ENCODE measurements around the gene RANBP1. TPM values are rescaled to one million over a fixed set of nuclear protein-coding genes. Genes with fewer than 3 reads are reported as not detected.

The RANBP1 gene
- total RNA-seq, 1 experiment from 2014 or later: 443 TPM

DNA sequence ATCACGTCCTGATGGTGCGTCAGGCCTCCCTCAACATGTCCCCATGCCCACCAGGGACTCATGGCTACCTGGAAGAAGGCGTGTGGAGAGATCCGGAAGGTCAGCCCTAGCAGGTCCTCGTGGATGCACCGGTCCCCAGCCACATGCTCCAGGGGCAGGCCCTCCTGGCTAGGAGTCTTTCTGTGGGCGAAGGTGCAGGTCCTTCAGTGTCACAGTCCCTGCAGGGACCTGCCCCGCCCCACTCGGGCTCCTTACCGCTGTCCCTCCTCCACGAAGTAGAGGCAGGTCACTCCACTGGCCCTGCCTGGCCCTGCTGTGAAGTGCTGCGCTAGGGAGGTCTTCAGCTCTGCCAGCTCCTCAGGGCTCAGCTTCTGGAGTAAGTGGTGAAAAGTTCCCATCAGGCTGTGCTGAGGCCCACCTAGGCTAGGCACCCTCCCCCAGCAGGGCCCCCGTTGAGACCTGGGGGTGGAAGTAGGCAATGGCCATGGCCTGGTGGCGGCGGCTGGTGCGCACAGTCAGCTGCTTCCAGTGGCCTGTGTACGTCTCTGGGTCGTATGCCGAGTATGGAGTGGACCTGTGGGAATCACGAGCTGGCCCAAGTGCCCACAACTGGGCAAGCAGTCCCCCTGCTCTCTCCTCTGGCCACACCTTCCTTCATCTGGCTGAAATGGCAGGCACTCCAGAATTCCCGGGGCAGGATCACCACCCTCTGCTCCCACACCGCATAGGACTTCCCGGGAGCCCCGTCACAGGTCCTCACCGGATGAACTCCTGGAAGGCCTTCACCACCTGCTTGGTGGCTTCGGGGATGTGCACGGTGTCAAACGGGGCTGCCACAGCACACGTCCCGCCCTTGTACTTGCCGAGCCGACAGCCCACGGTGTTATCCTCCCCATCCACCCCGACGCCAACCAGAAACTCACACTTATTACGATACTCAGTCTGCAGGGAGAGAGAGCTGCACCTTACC is 1.1 kb upstream of the RANBP1 start:
- peaks cover 12% of the 10 kb centered on the region for H3K4me1 Mint-ChIP-seq
- DNase-seq (ENCODE audit: low spot score) (no peak), ATAC-seq (no peak)
- POLR2A ChIA-PET: interaction anchor here (1.0 to 2.0 kb wide), 2 partner anchors 14 kb away, joined by 3 to 6 read pairs; no protein-coding TSS in a partner anchor
- H3K4me3 Mint-ChIP-seq: peak overlapping the region; percentile 34
- peak overlapping the region; percentile 62; the same call in 1 of the 2 replicates for H3K27ac Mint-ChIP-seq
- TF ChIP-seq ATF1 (CRISPR knock-in tag; IDR thresholded peaks at IDR 0.05) (0 out of 2 replicates have a peak, but pooled peaks have one; percentile 48), ZNF138 (CRISPR knock-in tag; conservative IDR thresholded peaks at IDR 0.05) (no peak)
- CTCF ChIA-PET: no interaction called here
- H3K36me3 Mint-ChIP-seq: peaks cover 32% of the 10 kb centered on the region
- H3K9me3 Mint-ChIP-seq: no peaks in the 10 kb centered on the region
- H3K27me3 Mint-ChIP-seq (ENCODE audit: low read depth): no peaks in the 10 kb centered on the region

DNA sequence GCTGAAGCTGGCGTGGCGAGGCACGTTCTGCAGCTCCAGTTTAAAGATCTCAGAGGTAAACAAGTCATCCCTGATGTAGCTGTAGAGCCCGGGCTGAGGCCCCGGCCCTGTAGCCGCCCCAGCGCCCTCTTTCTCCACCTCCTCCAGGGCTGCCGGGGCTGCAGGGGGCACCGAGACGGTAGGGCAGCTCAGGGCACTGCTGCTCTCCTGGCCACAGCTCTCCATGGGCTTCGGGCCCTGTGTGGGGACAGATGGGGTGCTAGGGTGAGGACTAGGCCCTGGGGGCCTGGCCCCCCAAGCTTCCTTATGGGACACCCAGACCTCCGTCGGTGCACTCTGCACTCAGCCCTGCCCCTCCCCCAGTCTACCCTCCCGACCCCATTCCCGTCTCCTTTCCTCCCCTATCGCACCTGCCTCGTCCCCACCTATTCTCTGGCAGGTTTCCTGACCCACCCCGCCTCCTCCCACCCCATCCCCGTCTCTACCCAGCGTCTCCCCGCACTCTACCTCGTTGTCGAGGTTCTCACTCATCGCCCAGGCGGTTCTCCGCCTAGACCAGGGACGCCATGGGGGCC is 559 bp downstream of the RANBP1 start:
- ATAC-seq (peak; percentile 1; the same call in 1 of the 2 replicates), DNase-seq (ENCODE audit: low spot score) (no peak)
- no peaks in the 10 kb centered on the region for H3K9me3 Mint-ChIP-seq
- H3K4me1 Mint-ChIP-seq: peaks cover 13% of the 10 kb centered on the region
- ChIA-PET CTCF (interaction anchor here (0.8 to 1.5 kb wide), 7 partner anchors 19 to 150 kb away, joined by 3 to 4 read pairs (median 3); partner anchors contain the start of gene DGCR8), POLR2A (interaction anchor here (0.6 to 2.0 kb wide), 5 partner anchors 10 to 56 kb away, joined by 3 to 6 read pairs (median 5); no protein-coding TSS in a partner anchor)
- H3K36me3 Mint-ChIP-seq: peaks cover 36% of the 10 kb centered on the region
- no peaks in the 10 kb centered on the region for H3K27me3 Mint-ChIP-seq (ENCODE audit: low read depth)
- peak overlapping the region; percentile 79 for H3K4me3 Mint-ChIP-seq
- peak overlapping the region; percentile 45; the same call in 1 of the 2 replicates for H3K27ac Mint-ChIP-seq
- TF ChIP-seq, protein P1, sequence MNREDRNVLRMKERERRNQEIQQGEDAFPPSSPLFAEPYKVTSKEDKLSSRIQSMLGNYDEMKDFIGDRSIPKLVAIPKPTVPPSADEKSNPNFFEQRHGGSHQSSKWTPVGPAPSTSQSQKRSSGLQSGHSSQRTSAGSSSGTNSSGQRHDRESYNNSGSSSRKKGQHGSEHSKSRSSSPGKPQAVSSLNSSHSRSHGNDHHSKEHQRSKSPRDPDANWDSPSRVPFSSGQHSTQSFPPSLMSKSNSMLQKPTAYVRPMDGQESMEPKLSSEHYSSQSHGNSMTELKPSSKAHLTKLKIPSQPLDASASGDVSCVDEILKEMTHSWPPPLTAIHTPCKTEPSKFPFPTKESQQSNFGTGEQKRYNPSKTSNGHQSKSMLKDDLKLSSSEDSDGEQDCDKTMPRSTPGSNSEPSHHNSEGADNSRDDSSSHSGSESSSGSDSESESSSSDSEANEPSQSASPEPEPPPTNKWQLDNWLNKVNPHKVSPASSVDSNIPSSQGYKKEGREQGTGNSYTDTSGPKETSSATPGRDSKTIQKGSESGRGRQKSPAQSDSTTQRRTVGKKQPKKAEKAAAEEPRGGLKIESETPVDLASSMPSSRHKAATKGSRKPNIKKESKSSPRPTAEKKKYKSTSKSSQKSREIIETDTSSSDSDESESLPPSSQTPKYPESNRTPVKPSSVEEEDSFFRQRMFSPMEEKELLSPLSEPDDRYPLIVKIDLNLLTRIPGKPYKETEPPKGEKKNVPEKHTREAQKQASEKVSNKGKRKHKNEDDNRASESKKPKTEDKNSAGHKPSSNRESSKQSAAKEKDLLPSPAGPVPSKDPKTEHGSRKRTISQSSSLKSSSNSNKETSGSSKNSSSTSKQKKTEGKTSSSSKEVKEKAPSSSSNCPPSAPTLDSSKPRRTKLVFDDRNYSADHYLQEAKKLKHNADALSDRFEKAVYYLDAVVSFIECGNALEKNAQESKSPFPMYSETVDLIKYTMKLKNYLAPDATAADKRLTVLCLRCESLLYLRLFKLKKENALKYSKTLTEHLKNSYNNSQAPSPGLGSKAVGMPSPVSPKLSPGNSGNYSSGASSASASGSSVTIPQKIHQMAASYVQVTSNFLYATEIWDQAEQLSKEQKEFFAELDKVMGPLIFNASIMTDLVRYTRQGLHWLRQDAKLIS (CRISPR knock-in tag; IDR thresholded peaks at IDR 0.05; ENCODE audit: borderline replicate concordance): no peak
- no peak for TF ChIP-seq IRF2 (CRISPR knock-in tag; IDR thresholded peaks at IDR 0.05; ENCODE audit: borderline replicate concordance, low read depth)
- TF ChIP-seq, protein P2, sequence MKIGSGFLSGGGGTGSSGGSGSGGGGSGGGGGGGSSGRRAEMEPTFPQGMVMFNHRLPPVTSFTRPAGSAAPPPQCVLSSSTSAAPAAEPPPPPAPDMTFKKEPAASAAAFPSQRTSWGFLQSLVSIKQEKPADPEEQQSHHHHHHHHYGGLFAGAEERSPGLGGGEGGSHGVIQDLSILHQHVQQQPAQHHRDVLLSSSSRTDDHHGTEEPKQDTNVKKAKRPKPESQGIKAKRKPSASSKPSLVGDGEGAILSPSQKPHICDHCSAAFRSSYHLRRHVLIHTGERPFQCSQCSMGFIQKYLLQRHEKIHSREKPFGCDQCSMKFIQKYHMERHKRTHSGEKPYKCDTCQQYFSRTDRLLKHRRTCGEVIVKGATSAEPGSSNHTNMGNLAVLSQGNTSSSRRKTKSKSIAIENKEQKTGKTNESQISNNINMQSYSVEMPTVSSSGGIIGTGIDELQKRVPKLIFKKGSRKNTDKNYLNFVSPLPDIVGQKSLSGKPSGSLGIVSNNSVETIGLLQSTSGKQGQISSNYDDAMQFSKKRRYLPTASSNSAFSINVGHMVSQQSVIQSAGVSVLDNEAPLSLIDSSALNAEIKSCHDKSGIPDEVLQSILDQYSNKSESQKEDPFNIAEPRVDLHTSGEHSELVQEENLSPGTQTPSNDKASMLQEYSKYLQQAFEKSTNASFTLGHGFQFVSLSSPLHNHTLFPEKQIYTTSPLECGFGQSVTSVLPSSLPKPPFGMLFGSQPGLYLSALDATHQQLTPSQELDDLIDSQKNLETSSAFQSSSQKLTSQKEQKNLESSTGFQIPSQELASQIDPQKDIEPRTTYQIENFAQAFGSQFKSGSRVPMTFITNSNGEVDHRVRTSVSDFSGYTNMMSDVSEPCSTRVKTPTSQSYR (CRISPR knock-in tag; IDR thresholded peaks at IDR 0.05): no peak

DNA sequence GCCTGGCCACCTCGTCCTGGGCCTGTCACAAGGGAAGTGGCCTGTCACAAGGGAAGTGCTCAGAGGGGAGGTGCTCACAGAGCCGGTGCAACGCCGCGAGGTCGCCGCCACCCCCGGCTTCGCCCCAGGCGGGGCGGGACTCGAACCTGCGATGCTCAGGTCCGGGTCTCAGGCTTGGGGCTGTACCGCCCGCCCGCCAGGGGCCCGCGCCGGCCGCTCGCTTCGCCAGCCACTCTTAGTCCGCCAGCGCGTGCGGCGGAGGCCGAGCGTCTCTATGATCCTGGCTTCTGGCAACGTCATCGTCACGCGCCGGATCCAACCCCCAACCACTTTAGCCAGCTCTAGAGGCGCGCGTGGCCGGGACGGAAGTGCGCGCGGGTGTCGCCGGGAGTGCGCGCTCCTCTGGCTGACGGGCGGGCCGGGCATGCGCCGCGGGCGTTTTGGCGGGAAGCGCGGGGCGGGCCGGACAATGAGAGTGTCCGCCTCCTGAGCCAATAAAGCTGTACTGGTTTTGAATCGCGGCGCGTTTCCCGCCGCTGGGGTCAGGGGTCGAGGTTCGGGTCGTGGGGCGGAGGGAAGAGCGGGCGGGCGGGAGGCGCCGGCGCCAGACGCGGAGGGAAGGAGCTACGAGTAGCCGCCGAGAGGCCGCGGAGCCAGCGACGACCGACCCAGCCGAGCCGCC is 1.2 kb downstream of the RANBP1 start, which contains the start of gene TRMT2A:
Gene TRMT2A, minus strand, starts transcription at position 276 of the 682 bp plus-strand sequence. CDS start 320 bp downstream, outside the sequence.
- ChIA-PET POLR2A (interaction anchor here (0.6 to 2.0 kb wide), 8 partner anchors 9 to 158 kb away, joined by 3 to 6 read pairs (median 3); no protein-coding TSS in a partner anchor), CTCF (interaction anchor here (0.6 to 1.5 kb wide), 9 partner anchors 20 to 301 kb away, joined by 3 to 5 read pairs (median 3); partner anchors contain the start of gene DGCR8)
- Mint-ChIP-seq H3K36me3 (peaks cover 42% of the 10 kb centered on the region), H3K4me3 (peak within 1 kb of the TSS; percentile 88), H3K27ac (peak within 1 kb of the TSS; percentile 90), H3K4me1 (peaks cover 13% of the 10 kb centered on the region), H3K9me3 (no peaks in the 10 kb centered on the region), H3K27me3 (ENCODE audit: low read depth) (no peaks in the 10 kb centered on the region)
- ATAC-seq: peak; percentile 77
- peak; percentile 97 for DNase-seq (ENCODE audit: low spot score)
- TF ChIP-seq, protein P3, sequence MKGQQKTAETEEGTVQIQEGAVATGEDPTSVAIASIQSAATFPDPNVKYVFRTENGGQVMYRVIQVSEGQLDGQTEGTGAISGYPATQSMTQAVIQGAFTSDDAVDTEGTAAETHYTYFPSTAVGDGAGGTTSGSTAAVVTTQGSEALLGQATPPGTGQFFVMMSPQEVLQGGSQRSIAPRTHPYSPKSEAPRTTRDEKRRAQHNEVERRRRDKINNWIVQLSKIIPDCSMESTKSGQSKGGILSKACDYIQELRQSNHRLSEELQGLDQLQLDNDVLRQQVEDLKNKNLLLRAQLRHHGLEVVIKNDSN (CRISPR knock-in tag; IDR thresholded peaks at IDR 0.05): peak; percentile 67; the same call in 1 of the 2 replicates
- TF ChIP-seq, protein P4, sequence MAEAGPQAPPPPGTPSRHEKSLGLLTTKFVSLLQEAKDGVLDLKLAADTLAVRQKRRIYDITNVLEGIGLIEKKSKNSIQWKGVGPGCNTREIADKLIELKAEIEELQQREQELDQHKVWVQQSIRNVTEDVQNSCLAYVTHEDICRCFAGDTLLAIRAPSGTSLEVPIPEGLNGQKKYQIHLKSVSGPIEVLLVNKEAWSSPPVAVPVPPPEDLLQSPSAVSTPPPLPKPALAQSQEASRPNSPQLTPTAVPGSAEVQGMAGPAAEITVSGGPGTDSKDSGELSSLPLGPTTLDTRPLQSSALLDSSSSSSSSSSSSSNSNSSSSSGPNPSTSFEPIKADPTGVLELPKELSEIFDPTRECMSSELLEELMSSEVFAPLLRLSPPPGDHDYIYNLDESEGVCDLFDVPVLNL (CRISPR knock-in tag; IDR thresholded peaks at IDR 0.05; ENCODE audit: borderline replicate concordance, low read depth): peak; percentile 97
- TF ChIP-seq FOXP1 (CRISPR knock-in tag; IDR thresholded peaks at IDR 0.05; ENCODE audit: borderline replicate concordance) (peak; percentile 41; the same call in 1 of the 2 replicates), JUN (CRISPR knock-in tag; IDR thresholded peaks at IDR 0.05) (no peak), RELA (CRISPR knock-in tag; IDR thresholded peaks at IDR 0.05; ENCODE audit: borderline replicate concordance) (0 out of 2 replicates have a peak, but pooled peaks have one; percentile 18), ZNF317 (CRISPR knock-in tag; IDR thresholded peaks at IDR 0.05; ENCODE audit: borderline replicate concordance, low read depth) (no peak), NFATC4 (CRISPR knock-in tag; IDR thresholded peaks at IDR 0.05) (no peak), ZNF138 (CRISPR knock-in tag; conservative IDR thresholded peaks at IDR 0.05) (no peak), NFYB (CRISPR knock-in tag; conservative IDR thresholded peaks at IDR 0.05; ENCODE audit: low read depth) (peak; percentile 47; the same call in 1 of the 2 replicates)
- TF ChIP-seq, protein P5, sequence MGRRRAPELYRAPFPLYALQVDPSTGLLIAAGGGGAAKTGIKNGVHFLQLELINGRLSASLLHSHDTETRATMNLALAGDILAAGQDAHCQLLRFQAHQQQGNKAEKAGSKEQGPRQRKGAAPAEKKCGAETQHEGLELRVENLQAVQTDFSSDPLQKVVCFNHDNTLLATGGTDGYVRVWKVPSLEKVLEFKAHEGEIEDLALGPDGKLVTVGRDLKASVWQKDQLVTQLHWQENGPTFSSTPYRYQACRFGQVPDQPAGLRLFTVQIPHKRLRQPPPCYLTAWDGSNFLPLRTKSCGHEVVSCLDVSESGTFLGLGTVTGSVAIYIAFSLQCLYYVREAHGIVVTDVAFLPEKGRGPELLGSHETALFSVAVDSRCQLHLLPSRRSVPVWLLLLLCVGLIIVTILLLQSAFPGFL (CRISPR knock-in tag; IDR thresholded peaks at IDR 0.05; ENCODE audit: borderline replicate concordance): 0 out of 2 replicates have a peak, but pooled peaks have one; percentile 52
- TF ChIP-seq, protein P6, sequence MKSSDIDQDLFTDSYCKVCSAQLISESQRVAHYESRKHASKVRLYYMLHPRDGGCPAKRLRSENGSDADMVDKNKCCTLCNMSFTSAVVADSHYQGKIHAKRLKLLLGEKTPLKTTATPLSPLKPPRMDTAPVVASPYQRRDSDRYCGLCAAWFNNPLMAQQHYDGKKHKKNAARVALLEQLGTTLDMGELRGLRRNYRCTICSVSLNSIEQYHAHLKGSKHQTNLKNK (CRISPR knock-in tag; IDR thresholded peaks at IDR 0.05): no peak
